Measurements from ENCODE around the gene MSX2. TPM values are rescaled to one million over a fixed set of nuclear protein-coding genes. Genes with fewer than 3 reads are reported as not detected.

The MSX2 gene
- total RNA-seq, 1 experiment from 2014 or later, result 11.3 TPM

GRCh38 chr5:174718880-174719610 is 5.3 kb upstream of the MSX2 start (continued):
- no peak for TF ChIP-seq ZBTB33 (IDR thresholded peaks at IDR 0.05; ENCODE audit: extremely low read depth, insufficient replicate concordance, low read length)
- TF ChIP-seq ATF3 (IDR thresholded peaks at IDR 0.05), result no peak
- TF ChIP-seq TCF7L2 (IDR thresholded peaks at IDR 0.05; ENCODE audit: borderline replicate concordance, extremely low read depth, insufficient read depth, insufficient read length), result no peak
- TF ChIP-seq ZNF274 (IDR thresholded peaks at IDR 0.05; ENCODE audit: low read depth, low read length), result no peak
- no peak for TF ChIP-seq SP1 (IDR thresholded peaks at IDR 0.05; ENCODE audit: low read depth)
- no peak for TF ChIP-seq FOSL1 (IDR thresholded peaks at IDR 0.05; ENCODE audit: low read depth)
- TF ChIP-seq POLR2A (IDR thresholded peaks at IDR 0.05; ENCODE audit: borderline replicate concordance, extremely low read depth, insufficient read depth, insufficient read length), result no peak
- TF ChIP-seq ELF1 (IDR thresholded peaks at IDR 0.05; ENCODE audit: borderline replicate concordance, low read depth), result no peak
- no peak for TF ChIP-seq JUND (IDR thresholded peaks at IDR 0.05)
- TF ChIP-seq SRF (IDR thresholded peaks at IDR 0.05; ENCODE audit: low read depth), result no peak

- no TSS peak for BruUV-seq (replicated peaks)
- H3K27ac ChIP-seq (ENCODE audit: low read depth, low read length), result no peak overlapping the region
- no peaks in the 10 kb centered on the region for H3K9me2 ChIP-seq (ENCODE audit: insufficient read depth)
- no peaks in the 10 kb centered on the region for H3K36me3 ChIP-seq (ENCODE audit: control insufficient read depth in 1 of 2, insufficient read depth in 2 of 2, low read length in 2 of 2)
- ChIA-PET CTCF (interaction anchor here (1.5 kb wide), 1 partner anchor 301 kb away, joined by 3 read pairs; no protein-coding TSS in a partner anchor), RAD21 (ENCODE audit: low non-redundant PET in 1 of 2, low total read pairs in 2 of 2, uncharacterized antibody in 2 of 2, unreplicated experiment in 2 of 2) (no interaction called here), POLR2A (no interaction called here)
- H3K9me3 ChIP-seq (ENCODE audit: control insufficient read depth in 1 of 2, insufficient read depth in 1 of 2, low read depth in 1 of 2, low read length in 2 of 2), result no peaks in the 10 kb centered on the region
- no peaks in the 10 kb centered on the region for H4K20me1 ChIP-seq (ENCODE audit: insufficient read depth)
- H3K27me3 ChIP-seq (ENCODE audit: insufficient read depth, low read length), result peaks cover 19% of the 10 kb centered on the region; the same call in 1 of the 2 replicates
- H3K4me3 ChIP-seq (replicated peaks in 1 of 2; ENCODE audit: low read depth in 1 of 2, low read length in 2 of 2), result no peak overlapping the region
- intact Hi-C loops (cut with micrococcal nuclease), result loop anchor here (5.0 to 10.0 kb wide), 2 partner anchors 198 to 955 kb away; no protein-coding TSS in a partner anchor
- H3K4me1 ChIP-seq (ENCODE audit: control insufficient read depth in 1 of 2, insufficient read depth in 2 of 2, low read length in 2 of 2), result peaks cover 3 to 31% of the 10 kb centered on the region in 2 experiments; a peak in 3 of 4 replicates
- H2AFZ ChIP-seq (ENCODE audit: low read depth, low read length, poor library complexity, severe bottlenecking), result peak overlapping the region; percentile 91
- no peak overlapping the region for H3K9ac ChIP-seq (ENCODE audit: low read length)
- peaks cover 3% of the 10 kb centered on the region; the same call in 1 of the 2 replicates for H3K79me2 ChIP-seq (ENCODE audit: insufficient read depth, low read length)
- DNase-seq (ENCODE audit: low read depth, low spot score) (no peak), ATAC-seq (no peak)
- H3K4me2 ChIP-seq (ENCODE audit: low read length), result peak overlapping the region; percentile 91
- TF ChIP-seq ZBTB33 (IDR thresholded peaks at IDR 0.05; ENCODE audit: extremely low read depth, insufficient replicate concordance, low read length) (no peak), EZH2 (IDR thresholded peaks at IDR 0.05) (no peak), SP1 (IDR thresholded peaks at IDR 0.05; ENCODE audit: low read depth) (no peak), ELF1 (IDR thresholded peaks at IDR 0.05; ENCODE audit: borderline replicate concordance, low read depth) (no peak), YY1 (IDR thresholded peaks at IDR 0.05; ENCODE audit: extremely low read depth, insufficient replicate concordance, low read depth, low read length) (no peak), EGR1 (IDR thresholded peaks at IDR 0.05; ENCODE audit: low read depth) (no peak), POLR2A (IDR thresholded peaks at IDR 0.05; ENCODE audit: borderline replicate concordance, extremely low read depth, insufficient read depth, insufficient read length) (no peak), MAX (IDR thresholded peaks at IDR 0.05) (no peak), CEBPB (IDR thresholded peaks at IDR 0.05; ENCODE audit: low read depth) (no peak), RAD21 (IDR thresholded peaks at IDR 0.05; ENCODE audit: low read depth) (no peak), SIN3A (IDR thresholded peaks at IDR 0.05; ENCODE audit: low read depth) (no peak), ZFX (IDR thresholded peaks at IDR 0.05) (no peak), TCF7L2 (IDR thresholded peaks at IDR 0.05; ENCODE audit: borderline replicate concordance, extremely low read depth, insufficient read depth, insufficient read length) (no peak), SRF (IDR thresholded peaks at IDR 0.05; ENCODE audit: low read depth) (no peak)
Observed at GRCh38 chr5:174719793-174720611, 4.4 kb upstream of the MSX2 start.
